GM12892 (cell line): ENCODE results near the gene RIMS4.

ENCODE experiments used
- DNase-seq: peaks from one replicate; pipeline ENCODE4 v3.0.0; 2011; ENCODE audit not compliant: insufficient read length
- FAIRE-seq: peaks from 2 replicates; lab custom pipeline; 2011; peaks lifted over from hg19 to GRCh38; lab: Jason Lieb, UNC
- POLR2A ChIP-seq: IDR thresholded peaks from 2 replicates; pipeline ENCODE4 v1.6.1; 2011; ENCODE audit warnings: low read depth, low read length, control low read depth
- POLR2AphosphoS5 ChIP-seq: IDR thresholded peaks from 2 replicates; pipeline ENCODE4 v1.6.1; 2011; ENCODE audit warnings: low read depth, low read length, control low read depth
- TAF1 ChIP-seq: IDR thresholded peaks from 2 replicates; pipeline ENCODE4 v1.6.1; 2011; ENCODE audit warnings: low read depth, mild to moderate bottlenecking, control low read depth, low read length, borderline replicate concordance

RIMS4 gene

GRCh38 chr20:44785768-44786167 lies 24.6 kb downstream of the RIMS4 start:
- DNase-seq (no peak), FAIRE-seq (no peak)
- TF ChIP-seq TAF1 (no peak), POLR2A (no peak), POLR2AphosphoS5 (no peak)

- FAIRE-seq (no peak), DNase-seq (no peak)
- TF ChIP-seq TAF1 (no peak), POLR2AphosphoS5 (no peak), POLR2A (no peak)
Measured at GRCh38 chr20:44784688-44785087, 25.7 kb downstream of the RIMS4 start.

GRCh38 chr20:44781791-44782190 lies 28.6 kb downstream of the RIMS4 start:
- TF ChIP-seq POLR2A, result no peak
- no peak for TF ChIP-seq TAF1
- no peak for DNase-seq

GRCh38 chr20:44781118-44781517 lies 29.2 kb downstream of the RIMS4 start:
- no peak for FAIRE-seq
- no peak for DNase-seq
- TF ChIP-seq POLR2AphosphoS5, result no peak
- no peak for TF ChIP-seq TAF1

More at GRCh38 chr20:44781791-44782190, 28.6 kb downstream of the RIMS4 start:
- no peak for FAIRE-seq

- no peak for DNase-seq
- FAIRE-seq, result no peak
- no peak for TF ChIP-seq POLR2A
- no peak for TF ChIP-seq POLR2AphosphoS5
- TF ChIP-seq TAF1, result no peak
Measured at GRCh38 chr20:44780226-44780625, 30.1 kb downstream of the RIMS4 start.

GRCh38 chr20:44776980-44777379 lies 33.4 kb downstream of the RIMS4 start:
- FAIRE-seq (no peak), DNase-seq (no peak)
- TF ChIP-seq POLR2AphosphoS5 (no peak), POLR2A (no peak), TAF1 (no peak)

GRCh38 chr20:44773070-44773829 lies 37.1 kb downstream of the RIMS4 start:
- DNase-seq (no peak), FAIRE-seq (no peak)
- TF ChIP-seq POLR2A, result no peak
- no peak for TF ChIP-seq POLR2AphosphoS5

- TF ChIP-seq POLR2A (no peak), POLR2AphosphoS5 (no peak), TAF1 (no peak)
- FAIRE-seq (no peak), DNase-seq (no peak)
Measured at GRCh38 chr20:44772636-44773035, 37.7 kb downstream of the RIMS4 start.

GRCh38 chr20:44771172-44771535 lies 39.2 kb downstream of the RIMS4 start:
- TF ChIP-seq POLR2AphosphoS5, result no peak
- TF ChIP-seq POLR2A, result no peak
- no peak for TF ChIP-seq TAF1
- DNase-seq, result no peak
- FAIRE-seq, result no peak

- FAIRE-seq, result no peak
- no peak for DNase-seq
- TF ChIP-seq POLR2A (no peak), POLR2AphosphoS5 (no peak), TAF1 (no peak)
Measured at GRCh38 chr20:44770484-44771171, 39.7 kb downstream of the RIMS4 start.

- no peak for FAIRE-seq
Measured at GRCh38 chr20:44769481-44769863, 40.9 kb downstream of the RIMS4 start.

GRCh38 chr20:44768854-44769480 lies 41.4 kb downstream of the RIMS4 start:
- FAIRE-seq, result no peak
- DNase-seq, result no peak
- TF ChIP-seq POLR2A (no peak), TAF1 (no peak), POLR2AphosphoS5 (no peak)

More at GRCh38 chr20:44769481-44769863, 40.9 kb downstream of the RIMS4 start:
- TF ChIP-seq POLR2AphosphoS5 (no peak), POLR2A (no peak), TAF1 (no peak)
- DNase-seq, result no peak
